HCT116 (cell line): ENCODE results near the gene GBF1. TPM values are rescaled to one million over a fixed set of nuclear protein-coding genes. Genes with fewer than 3 reads are reported as not detected.

Source experiments
- ATAC-seq: fragments of 200-7000 bp; cut with Tn5 transposase; 2 replicates; pipeline ENCODE4 v1.9.1; 2020; ENCODE audit warnings: mild to moderate bottlenecking, moderate library complexity
- BruUV-seq: library from RNA; stranded (reverse); fragments of 400-500 nt; replicated peaks from 2 replicates; lab custom pipeline; 2021; lab: Mats Ljungman, UMichigan
- CTCF ChIA-PET: fragments of 300-600 bp; sonication (Branson Sonifier 250); formaldehyde crosslinking; loops from one replicate; lab custom pipeline; 2021; ENCODE audit warnings: antibody characterized with exemption; lab: Charles Lee
- POLR2A ChIA-PET: fragments of 300-600, 350-600 bp; sonication (Branson Sonifier 250); formaldehyde crosslinking; loops from one replicate; lab custom pipeline; 2021; ENCODE audit warnings: antibody characterized with exemption; lab: Charles Lee
- RAD21 ChIA-PET, 2 experiments: fragments of 300-600 bp; sonication (Branson Sonifier 250); formaldehyde crosslinking; loops; one replicate each; lab custom pipeline; 2023; ENCODE audit warnings: low total read pairs in 2 of 2; ENCODE audit not compliant: uncharacterized antibody in 2 of 2, unreplicated experiment in 2 of 2, low non-redundant PET in 1 of 2; lab: Charles Lee
- DNase-seq: peaks from one replicate; pipeline ENCODE4 v3.0.0-alpha.2; 2010; ENCODE audit warnings: low read depth, low spot score
- H2AFZ ChIP-seq: fragments of 200-600 bp; shearing (Covaris generic), sonication (generic); 2 replicates; pipeline ENCODE4 v1.6.1; 2017; ENCODE audit warnings: low read depth, mixed run types, mixed read lengths, antibody characterized with exemption, low read length; ENCODE audit not compliant: poor library complexity, severe bottlenecking
- H3K27ac ChIP-seq: 2 replicates; pipeline ENCODE4 v1.5.1; 2012; ENCODE audit warnings: low read depth, low read length
- H3K27me3 ChIP-seq: fragments of 200-600 bp; sonication (generic); 2 replicates; pipeline ENCODE4 v1.6.1; 2016; ENCODE audit warnings: mixed run types, low read length, mixed read lengths; ENCODE audit not compliant: insufficient read depth
- H3K36me3 ChIP-seq, 2 experiments: fragments of 200-500 bp in 1 of 2; fragments of 200-600 bp in 1 of 2; sonication (Bioruptor generic) in 1 of 2; sonication (generic) in 1 of 2; 2 replicates each; pipeline versions ENCODE4 v1.5.1 to v1.6.1; 2014 to 2016; ENCODE audit warnings: low read length in 2 of 2, inconsistent platforms in 1 of 2, mixed read lengths in 1 of 2, mixed run types in 1 of 2; ENCODE audit not compliant: insufficient read depth in 2 of 2, control insufficient read depth in 1 of 2
- H3K4me1 ChIP-seq, 2 experiments: fragments of 200-600 bp in 1 of 2; sonication (generic) in 1 of 2; 2 replicates each; pipeline versions ENCODE4 v1.5.1 to v1.6.1; 2012 to 2017; ENCODE audit warnings: low read length in 2 of 2, inconsistent platforms in 1 of 2, mild to moderate bottlenecking in 1 of 2, mixed read lengths in 1 of 2, mixed run types in 1 of 2, moderate library complexity in 1 of 2; ENCODE audit not compliant: insufficient read depth in 2 of 2, control insufficient read depth in 1 of 2
- H3K4me2 ChIP-seq: fragments of 200-600 bp; sonication (generic); 2 replicates; pipeline ENCODE4 v1.6.1; 2017; ENCODE audit warnings: mixed run types, low read length, mixed read lengths
- H3K4me3 ChIP-seq, 2 experiments: fragments of 200-600 bp in 1 of 2; sonication (generic) in 1 of 2; replicated peaks in 1 of 2; 2 replicates each; pipeline ENCODE4 v1.5.1; 2011 to 2016; ENCODE audit warnings: low read length in 2 of 2, control low read depth in 1 of 2, low read depth in 1 of 2, mild to moderate bottlenecking in 1 of 2, mixed read lengths in 1 of 2, mixed run types in 1 of 2
- H3K79me2 ChIP-seq: fragments of 200-600 bp; sonication (generic); 2 replicates; pipeline ENCODE4 v1.6.1; 2017; ENCODE audit warnings: mild to moderate bottlenecking, mixed run types, low read length, moderate library complexity, mixed read lengths; ENCODE audit not compliant: insufficient read depth
- H3K9ac ChIP-seq: fragments of 200-600 bp; sonication (generic); 2 replicates; pipeline ENCODE4 v1.6.1; 2016; ENCODE audit warnings: low read length, mixed read lengths
- H3K9me2 ChIP-seq: fragments of 200-600 bp; sonication (generic), shearing (Covaris generic); 2 replicates; pipeline ENCODE4 v1.6.1; 2017; ENCODE audit warnings: mixed run types, mild to moderate bottlenecking, moderate library complexity; ENCODE audit not compliant: insufficient read depth
- H3K9me3 ChIP-seq, 2 experiments: fragments of 200-500 bp in 1 of 2; fragments of 200-600 bp in 1 of 2; sonication (Bioruptor generic) in 1 of 2; sonication (generic) in 1 of 2; 2 replicates each; pipeline ENCODE4 v1.6.1; 2014 to 2017; ENCODE audit warnings: low read length in 2 of 2, mixed read lengths in 2 of 2, inconsistent platforms in 1 of 2, low read depth in 1 of 2, mild to moderate bottlenecking in 1 of 2, mixed run types in 1 of 2, moderate library complexity in 1 of 2; ENCODE audit not compliant: control insufficient read depth in 1 of 2, insufficient read depth in 1 of 2
- H4K20me1 ChIP-seq: fragments of 200-600 bp; sonication (generic), shearing (Covaris generic); 2 replicates; pipeline ENCODE4 v1.6.1; 2017; ENCODE audit warnings: mixed run types, mild to moderate bottlenecking, moderate library complexity; ENCODE audit not compliant: insufficient read depth
- CBX3 ChIP-seq: IDR thresholded peaks from 2 replicates; pipeline ENCODE4 v1.6.1; 2012; ENCODE audit warnings: low read depth
- CEBPB ChIP-seq: IDR thresholded peaks from 2 replicates; pipeline ENCODE4 v1.6.1; 2012; ENCODE audit warnings: low read depth
- EGR1 ChIP-seq: IDR thresholded peaks from 2 replicates; pipeline ENCODE4 v1.6.1; 2012; ENCODE audit warnings: low read depth
- ELF1 ChIP-seq: IDR thresholded peaks from 2 replicates; pipeline ENCODE4 v1.6.1; 2012; ENCODE audit warnings: low read depth, borderline replicate concordance
- EZH2 ChIP-seq: fragments of 200-600 bp; sonication (generic); IDR thresholded peaks from 2 replicates; pipeline ENCODE4 v1.6.1; 2017; ENCODE audit warnings: antibody characterized with exemption, mixed run types
- EZH2phosphoT487 ChIP-seq: fragments of 200-600 bp; IDR thresholded peaks from 2 replicates; pipeline ENCODE4 v1.6.1; 2018; ENCODE audit warnings: antibody characterized with exemption, borderline replicate concordance
- JUND ChIP-seq: IDR thresholded peaks from 2 replicates; pipeline ENCODE4 v1.6.1; 2012
- POLR2A ChIP-seq: IDR thresholded peaks from 2 replicates; pipeline ENCODE4 v1.7.0; 2011; ENCODE audit warnings: borderline replicate concordance; ENCODE audit not compliant: insufficient read depth, insufficient read length; ENCODE audit errors: extremely low read depth
- POLR2AphosphoS5 ChIP-seq: IDR thresholded peaks from 2 replicates; pipeline ENCODE4 v1.6.1; 2011; ENCODE audit warnings: mild to moderate bottlenecking, low read depth, low read length, moderate library complexity
- SIN3A ChIP-seq: IDR thresholded peaks from 2 replicates; pipeline ENCODE4 v1.6.1; 2012; ENCODE audit warnings: low read depth
- SP1 ChIP-seq: IDR thresholded peaks from 2 replicates; pipeline ENCODE4 v1.6.1; 2012; ENCODE audit warnings: low read depth
- SRF ChIP-seq: IDR thresholded peaks from 2 replicates; pipeline ENCODE4 v1.6.1; 2012; ENCODE audit warnings: low read depth
- TCF7L2 ChIP-seq: IDR thresholded peaks from 2 replicates; pipeline ENCODE4 v1.7.0; 2011; ENCODE audit warnings: borderline replicate concordance, inconsistent platforms; ENCODE audit not compliant: insufficient read depth, insufficient read length; ENCODE audit errors: extremely low read depth
- YY1 ChIP-seq: IDR thresholded peaks from 2 replicates; pipeline ENCODE4 v1.6.1; 2011; ENCODE audit warnings: low read length, low read depth, moderate library complexity, mild to moderate bottlenecking; ENCODE audit not compliant: insufficient replicate concordance; ENCODE audit errors: extremely low read depth
- ZNF274 ChIP-seq: fragments of 200-500 bp; sonication (Bioruptor generic); IDR thresholded peaks from 2 replicates; pipeline ENCODE4 v1.6.1; 2014; ENCODE audit warnings: mild to moderate bottlenecking, low read depth, low read length, inconsistent platforms
- intact Hi-C: fragments of 100-400 bp; cut with micrococcal nuclease; formaldehyde crosslinking; loops from 2 replicates; pipeline ENCODE4 v1.10.0; 2022
- total RNA-seq: library from RNA; stranded (reverse); gene quantifications from one replicate; pipeline ENCODE4 v1.2.1, GENCODE V29; 2021; ENCODE audit not compliant: unreplicated experiment
- TF ChIP-seq, protein P1 (sequence below): IDR thresholded peaks from 2 replicates; pipeline ENCODE4 v1.6.1; 2012
- TF ChIP-seq, protein P2 (sequence below): IDR thresholded peaks from 2 replicates; pipeline ENCODE4 v1.6.1; 2012
- TF ChIP-seq, protein P3 (sequence below): IDR thresholded peaks from 2 replicates; pipeline ENCODE4 v1.6.1; 2011; ENCODE audit warnings: mild to moderate bottlenecking, low read length, moderate library complexity; ENCODE audit not compliant: insufficient replicate concordance; ENCODE audit errors: extremely low read depth
- TF ChIP-seq, protein P4 (sequence below): IDR thresholded peaks from 2 replicates; pipeline ENCODE4 v1.6.1; 2012; ENCODE audit warnings: low read depth

Gene GBF1
- total RNA-seq, 1 experiment from 2014 or later = 58.9 TPM

DNA sequence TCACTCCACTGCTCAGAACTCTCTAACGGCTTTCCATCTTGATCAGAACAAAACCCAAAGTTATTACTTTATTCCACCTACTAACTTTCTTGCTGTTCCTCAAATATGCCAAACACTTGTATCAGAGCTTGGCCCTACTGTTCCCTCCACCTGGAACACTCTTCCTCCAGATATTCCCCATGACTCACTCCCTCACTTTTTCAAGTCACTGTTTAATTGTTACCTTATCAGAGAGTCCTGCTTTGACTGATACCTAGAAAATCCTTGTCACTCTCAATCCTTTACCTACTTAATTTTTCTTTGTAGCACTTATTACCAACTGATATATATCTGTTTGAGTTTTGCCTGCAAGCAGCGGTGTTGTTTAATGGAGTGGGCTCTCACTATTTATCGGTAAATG is 144.6 kb downstream of the GBF1 start:
- Histone ChIP-seq H3K9ac (no peak overlapping the region), H3K9me3 (no peaks in the 10 kb centered on the region), H3K36me3 (no peaks in the 10 kb centered on the region), H2AFZ (no peak overlapping the region), H3K4me3 (no peak overlapping the region), H3K27me3 (no peaks in the 10 kb centered on the region), H3K27ac (no peak overlapping the region), H3K4me1 (peaks cover 8 to 30% of the 10 kb centered on the region in 2 experiments), H3K9me2 (no peaks in the 10 kb centered on the region), H3K79me2 (no peaks in the 10 kb centered on the region), H4K20me1 (no peaks in the 10 kb centered on the region), H3K4me2 (peak overlapping the region; percentile 24; the same call in 1 of the 2 replicates)
- DNase-seq (no peak), ATAC-seq (no peak)
- CTCF ChIA-PET = interaction anchor here (0.7 to 1.7 kb wide), 2 partner anchors 14 to 38 kb away, joined by 3 to 5 read pairs; no protein-coding TSS in a partner anchor
- intact Hi-C loops = no loop called here
- RAD21 ChIA-PET = no interaction called here
- TF ChIP-seq EZH2phosphoT487 (no peak), ELF1 (no peak), ZNF274 (no peak), SRF (no peak), POLR2AphosphoS5 (no peak), YY1 (no peak), POLR2A (no peak), EZH2 (no peak), CEBPB (no peak), SP1 (no peak), TCF7L2 (no peak), JUND (no peak), SIN3A (no peak), CBX3 (no peak), EGR1 (no peak)
- TF ChIP-seq, protein P1, sequence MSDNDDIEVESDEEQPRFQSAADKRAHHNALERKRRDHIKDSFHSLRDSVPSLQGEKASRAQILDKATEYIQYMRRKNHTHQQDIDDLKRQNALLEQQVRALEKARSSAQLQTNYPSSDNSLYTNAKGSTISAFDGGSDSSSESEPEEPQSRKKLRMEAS = no peak
- TF ChIP-seq, protein P2, sequence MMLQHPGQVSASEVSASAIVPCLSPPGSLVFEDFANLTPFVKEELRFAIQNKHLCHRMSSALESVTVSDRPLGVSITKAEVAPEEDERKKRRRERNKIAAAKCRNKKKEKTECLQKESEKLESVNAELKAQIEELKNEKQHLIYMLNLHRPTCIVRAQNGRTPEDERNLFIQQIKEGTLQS = no peak
- TF ChIP-seq, protein P3, sequence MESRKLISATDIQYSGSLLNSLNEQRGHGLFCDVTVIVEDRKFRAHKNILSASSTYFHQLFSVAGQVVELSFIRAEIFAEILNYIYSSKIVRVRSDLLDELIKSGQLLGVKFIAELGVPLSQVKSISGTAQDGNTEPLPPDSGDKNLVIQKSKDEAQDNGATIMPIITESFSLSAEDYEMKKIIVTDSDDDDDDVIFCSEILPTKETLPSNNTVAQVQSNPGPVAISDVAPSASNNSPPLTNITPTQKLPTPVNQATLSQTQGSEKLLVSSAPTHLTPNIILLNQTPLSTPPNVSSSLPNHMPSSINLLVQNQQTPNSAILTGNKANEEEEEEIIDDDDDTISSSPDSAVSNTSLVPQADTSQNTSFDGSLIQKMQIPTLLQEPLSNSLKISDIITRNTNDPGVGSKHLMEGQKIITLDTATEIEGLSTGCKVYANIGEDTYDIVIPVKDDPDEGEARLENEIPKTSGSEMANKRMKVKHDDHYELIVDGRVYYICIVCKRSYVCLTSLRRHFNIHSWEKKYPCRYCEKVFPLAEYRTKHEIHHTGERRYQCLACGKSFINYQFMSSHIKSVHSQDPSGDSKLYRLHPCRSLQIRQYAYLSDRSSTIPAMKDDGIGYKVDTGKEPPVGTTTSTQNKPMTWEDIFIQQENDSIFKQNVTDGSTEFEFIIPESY = no peak
- TF ChIP-seq, protein P4, sequence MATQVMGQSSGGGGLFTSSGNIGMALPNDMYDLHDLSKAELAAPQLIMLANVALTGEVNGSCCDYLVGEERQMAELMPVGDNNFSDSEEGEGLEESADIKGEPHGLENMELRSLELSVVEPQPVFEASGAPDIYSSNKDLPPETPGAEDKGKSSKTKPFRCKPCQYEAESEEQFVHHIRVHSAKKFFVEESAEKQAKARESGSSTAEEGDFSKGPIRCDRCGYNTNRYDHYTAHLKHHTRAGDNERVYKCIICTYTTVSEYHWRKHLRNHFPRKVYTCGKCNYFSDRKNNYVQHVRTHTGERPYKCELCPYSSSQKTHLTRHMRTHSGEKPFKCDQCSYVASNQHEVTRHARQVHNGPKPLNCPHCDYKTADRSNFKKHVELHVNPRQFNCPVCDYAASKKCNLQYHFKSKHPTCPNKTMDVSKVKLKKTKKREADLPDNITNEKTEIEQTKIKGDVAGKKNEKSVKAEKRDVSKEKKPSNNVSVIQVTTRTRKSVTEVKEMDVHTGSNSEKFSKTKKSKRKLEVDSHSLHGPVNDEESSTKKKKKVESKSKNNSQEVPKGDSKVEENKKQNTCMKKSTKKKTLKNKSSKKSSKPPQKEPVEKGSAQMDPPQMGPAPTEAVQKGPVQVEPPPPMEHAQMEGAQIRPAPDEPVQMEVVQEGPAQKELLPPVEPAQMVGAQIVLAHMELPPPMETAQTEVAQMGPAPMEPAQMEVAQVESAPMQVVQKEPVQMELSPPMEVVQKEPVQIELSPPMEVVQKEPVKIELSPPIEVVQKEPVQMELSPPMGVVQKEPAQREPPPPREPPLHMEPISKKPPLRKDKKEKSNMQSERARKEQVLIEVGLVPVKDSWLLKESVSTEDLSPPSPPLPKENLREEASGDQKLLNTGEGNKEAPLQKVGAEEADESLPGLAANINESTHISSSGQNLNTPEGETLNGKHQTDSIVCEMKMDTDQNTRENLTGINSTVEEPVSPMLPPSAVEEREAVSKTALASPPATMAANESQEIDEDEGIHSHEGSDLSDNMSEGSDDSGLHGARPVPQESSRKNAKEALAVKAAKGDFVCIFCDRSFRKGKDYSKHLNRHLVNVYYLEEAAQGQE = no peak
- POLR2A ChIA-PET = no interaction called here
- no TSS peak for BruUV-seq
